Measurements from ENCODE around the gene UHRF2. TPM values are rescaled to one million over a fixed set of nuclear protein-coding genes. Genes with fewer than 3 reads are reported as not detected.

Gene UHRF2, protein sequence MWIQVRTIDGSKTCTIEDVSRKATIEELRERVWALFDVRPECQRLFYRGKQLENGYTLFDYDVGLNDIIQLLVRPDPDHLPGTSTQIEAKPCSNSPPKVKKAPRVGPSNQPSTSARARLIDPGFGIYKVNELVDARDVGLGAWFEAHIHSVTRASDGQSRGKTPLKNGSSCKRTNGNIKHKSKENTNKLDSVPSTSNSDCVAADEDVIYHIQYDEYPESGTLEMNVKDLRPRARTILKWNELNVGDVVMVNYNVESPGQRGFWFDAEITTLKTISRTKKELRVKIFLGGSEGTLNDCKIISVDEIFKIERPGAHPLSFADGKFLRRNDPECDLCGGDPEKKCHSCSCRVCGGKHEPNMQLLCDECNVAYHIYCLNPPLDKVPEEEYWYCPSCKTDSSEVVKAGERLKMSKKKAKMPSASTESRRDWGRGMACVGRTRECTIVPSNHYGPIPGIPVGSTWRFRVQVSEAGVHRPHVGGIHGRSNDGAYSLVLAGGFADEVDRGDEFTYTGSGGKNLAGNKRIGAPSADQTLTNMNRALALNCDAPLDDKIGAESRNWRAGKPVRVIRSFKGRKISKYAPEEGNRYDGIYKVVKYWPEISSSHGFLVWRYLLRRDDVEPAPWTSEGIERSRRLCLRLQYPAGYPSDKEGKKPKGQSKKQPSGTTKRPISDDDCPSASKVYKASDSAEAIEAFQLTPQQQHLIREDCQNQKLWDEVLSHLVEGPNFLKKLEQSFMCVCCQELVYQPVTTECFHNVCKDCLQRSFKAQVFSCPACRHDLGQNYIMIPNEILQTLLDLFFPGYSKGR
- total RNA-seq, result 49.0 and 78.6 TPM in 2 replicates

DNA sequence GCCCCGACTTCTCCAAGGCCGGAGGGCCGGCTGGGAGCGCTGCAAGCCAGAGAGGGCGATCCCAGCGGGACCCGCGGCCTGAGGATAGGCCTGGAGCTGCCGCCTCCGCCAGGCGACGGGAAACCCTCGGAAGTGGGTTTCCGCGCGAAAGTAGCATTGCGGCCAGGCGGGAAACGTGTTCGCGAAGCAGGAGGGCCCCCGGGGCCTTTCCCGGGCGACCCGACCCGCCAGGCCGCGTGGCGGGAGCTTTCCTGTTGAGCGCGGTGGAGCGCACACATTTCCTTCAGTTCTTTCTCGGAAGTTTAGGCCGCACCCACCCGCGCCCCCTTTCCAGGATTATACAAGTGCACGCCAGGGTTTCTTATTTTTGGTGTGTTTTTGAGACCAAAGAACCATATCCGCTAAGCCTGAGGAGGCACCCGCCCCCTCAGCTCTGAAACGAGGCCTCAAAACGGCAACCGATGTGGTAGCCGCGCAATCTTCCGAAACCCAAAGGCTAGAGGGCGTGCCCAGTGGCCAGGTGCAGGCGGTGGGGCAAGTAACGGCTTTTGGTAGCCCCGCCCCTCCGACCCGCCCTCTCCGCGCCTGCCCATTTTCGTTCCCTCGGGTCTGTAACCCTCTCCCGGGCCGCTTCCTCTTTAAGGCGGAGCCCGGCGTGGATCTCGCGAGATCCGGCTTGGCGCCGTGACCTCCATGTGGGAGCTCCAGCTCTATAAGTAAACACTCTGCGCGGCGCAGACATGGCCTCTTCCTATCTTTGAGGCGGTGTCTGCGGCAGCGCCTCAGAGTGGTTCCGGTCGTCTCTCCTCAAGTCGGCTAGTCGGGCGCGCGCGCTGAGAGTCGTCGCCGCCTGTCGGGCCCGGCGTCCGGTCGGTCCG, at the start of gene UHRF2:
UHRF2 (plus strand) TSS at position 713 of the 878 bp plus-strand sequence. CDS start 292 bp downstream, outside the sequence.

Other genes starting within 250 kb of the UHRF2 start
- gene IL33, start 197.4 kb upstream of the UHRF2 start, total RNA-seq, result 1.7 and 4.5 TPM in 2 replicates
- gene TPD52L3, start 84.8 kb upstream of the UHRF2 start, total RNA-seq, result not detected in 2 replicates
- gene GLDC, start 232.5 kb downstream of the UHRF2 start, total RNA-seq, result 0.87 and 4.3 TPM in 2 replicates